HCT116 (cell line): Measurements from ENCODE around the gene KLF17.

ENCODE experiments used
- EZH2 ChIP-seq: fragments of 200-600 bp; sonication (generic); IDR thresholded peaks from 2 replicates; pipeline ENCODE4 v1.6.1; 2017; ENCODE audit warnings: antibody characterized with exemption, mixed run types
- POLR2AphosphoS5 ChIP-seq: IDR thresholded peaks from 2 replicates; pipeline ENCODE4 v1.6.1; 2011; ENCODE audit warnings: mild to moderate bottlenecking, low read depth, low read length, moderate library complexity
- TF ChIP-seq, protein P1 (sequence below): IDR thresholded peaks from 2 replicates; pipeline ENCODE4 v1.6.1; 2012
- TF ChIP-seq, protein P2 (sequence below), 3 experiments: fragments of 200-600 bp in 1 of 3; sonication (generic) in 1 of 3; IDR thresholded peaks in 2 of 3; conservative IDR thresholded peaks in 1 of 3; 2 replicates each; pipeline ENCODE4 v1.5.1; 2012 to 2017; ENCODE audit warnings: low read depth in 2 of 3, low read length in 2 of 3, antibody characterized with exemption in 1 of 3, borderline replicate concordance in 1 of 3, control low read depth in 1 of 3, mild to moderate bottlenecking in 1 of 3, mixed read lengths in 1 of 3, mixed run types in 1 of 3, moderate library complexity in 1 of 3; ENCODE audit not compliant: insufficient read depth in 1 of 3

DNA sequence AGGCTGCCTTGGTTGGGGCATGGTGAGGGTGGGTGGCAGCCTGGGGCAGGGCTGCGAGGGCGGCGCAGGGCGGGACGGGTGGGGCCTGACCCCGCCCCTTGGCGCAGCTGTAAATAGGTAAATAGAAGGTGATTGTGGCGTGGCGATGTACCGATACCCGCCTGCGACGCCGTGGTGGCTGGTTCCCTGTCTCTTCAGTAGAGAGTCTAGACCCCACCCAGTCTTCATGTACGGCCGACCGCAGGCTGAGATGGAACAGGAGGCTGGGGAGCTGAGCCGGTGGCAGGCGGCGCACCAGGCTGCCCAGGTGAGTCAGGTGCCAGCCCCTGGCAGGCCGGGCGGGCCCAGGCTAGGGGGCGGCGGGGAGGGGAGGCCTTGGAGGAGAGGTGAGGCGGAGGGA lies at the start of gene KLF17:
- TF ChIP-seq, protein P1, sequence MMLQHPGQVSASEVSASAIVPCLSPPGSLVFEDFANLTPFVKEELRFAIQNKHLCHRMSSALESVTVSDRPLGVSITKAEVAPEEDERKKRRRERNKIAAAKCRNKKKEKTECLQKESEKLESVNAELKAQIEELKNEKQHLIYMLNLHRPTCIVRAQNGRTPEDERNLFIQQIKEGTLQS: no peak
- TF ChIP-seq, protein P2, sequence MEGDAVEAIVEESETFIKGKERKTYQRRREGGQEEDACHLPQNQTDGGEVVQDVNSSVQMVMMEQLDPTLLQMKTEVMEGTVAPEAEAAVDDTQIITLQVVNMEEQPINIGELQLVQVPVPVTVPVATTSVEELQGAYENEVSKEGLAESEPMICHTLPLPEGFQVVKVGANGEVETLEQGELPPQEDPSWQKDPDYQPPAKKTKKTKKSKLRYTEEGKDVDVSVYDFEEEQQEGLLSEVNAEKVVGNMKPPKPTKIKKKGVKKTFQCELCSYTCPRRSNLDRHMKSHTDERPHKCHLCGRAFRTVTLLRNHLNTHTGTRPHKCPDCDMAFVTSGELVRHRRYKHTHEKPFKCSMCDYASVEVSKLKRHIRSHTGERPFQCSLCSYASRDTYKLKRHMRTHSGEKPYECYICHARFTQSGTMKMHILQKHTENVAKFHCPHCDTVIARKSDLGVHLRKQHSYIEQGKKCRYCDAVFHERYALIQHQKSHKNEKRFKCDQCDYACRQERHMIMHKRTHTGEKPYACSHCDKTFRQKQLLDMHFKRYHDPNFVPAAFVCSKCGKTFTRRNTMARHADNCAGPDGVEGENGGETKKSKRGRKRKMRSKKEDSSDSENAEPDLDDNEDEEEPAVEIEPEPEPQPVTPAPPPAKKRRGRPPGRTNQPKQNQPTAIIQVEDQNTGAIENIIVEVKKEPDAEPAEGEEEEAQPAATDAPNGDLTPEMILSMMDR (IDR thresholded peaks at IDR 0.05 in 2 of 3, conservative IDR thresholded peaks at IDR 0.05 in 1 of 3; ENCODE audit: borderline replicate concordance in 1 of 3, insufficient read depth in 1 of 3, low read depth in 2 of 3, low read length in 2 of 3): no peak
- TF ChIP-seq EZH2: no peak
- TF ChIP-seq POLR2AphosphoS5: no peak
